K562 (cell line): ENCODE measurements around the gene RAMACL. TPM values are rescaled to one million over a fixed set of nuclear protein-coding genes. Genes with fewer than 3 reads are reported as not detected.

Experiments
- ATAC-seq: fragments of 200-7000 bp; cut with Tn5 transposase; 3 replicates; pipeline ENCODE4 v1.9.1; 2020; ENCODE audit warnings: moderate library complexity
- BruUV-seq: library from RNA; stranded (reverse); fragments of 400-500 nt; replicated peaks from 2 replicates; lab custom pipeline; 2021; lab: Mats Ljungman, UMichigan
- CTCF ChIA-PET: fragments of 300-600 bp; formaldehyde crosslinking; extraction: SDS; loops from one replicate; lab custom pipeline; 2021; ENCODE audit warnings: low intra/inter-chr PET ratio; lab: Yijun Ruan, JAX
- POLR2A ChIA-PET: fragments of 300-600, 350-650 bp; sonication (Branson Sonifier 250); formaldehyde crosslinking; extraction: SDS; loops from one replicate; lab custom pipeline; 2021; ENCODE audit warnings: antibody characterized with exemption, inconsistent platforms; lab: Yijun Ruan, JAX
- DNase-seq, 4 experiments: peaks; one replicate each; pipeline versions ENCODE4 v3.0.0 to v3.0.0-alpha.2; 2011 to 2018; ENCODE audit warnings: low spot score in 3 of 4, mixed read lengths in 3 of 4; ENCODE audit errors: extremely low read depth in 1 of 4
- FAIRE-seq: peaks from 2 replicates; lab custom pipeline; 2011; peaks lifted over from hg19 to GRCh38; lab: Jason Lieb, UNC
- H2AFZ ChIP-seq: 2 replicates; pipeline ENCODE4 v1.6.0; 2011; ENCODE audit warnings: low read depth, low read length, control low read depth, inconsistent platforms
- H3K27ac ChIP-seq: fragments of 200-600 bp; 3 replicates; pipeline ENCODE4 v1.8.0; 2011; ENCODE audit warnings: low read depth, mild to moderate bottlenecking, control low read depth, inconsistent platforms, low read length, moderate library complexity, mixed read lengths; ENCODE audit errors: extremely low read depth
- H3K27me3 ChIP-seq, 2 experiments: fragments of 300-600 bp in 1 of 2; 2 replicates in 1 of 2; 3 replicates in 1 of 2; pipeline versions ENCODE4 v1.6.0 to v1.8.0; 2011; ENCODE audit warnings: inconsistent platforms in 2 of 2, low read length in 2 of 2, mild to moderate bottlenecking in 1 of 2, mixed read lengths in 1 of 2, moderate library complexity in 1 of 2; ENCODE audit not compliant: control insufficient read depth in 2 of 2, insufficient read depth in 2 of 2
- H3K36me3 ChIP-seq: fragments of 300-600 bp; 3 replicates; pipeline ENCODE4 v1.8.0; 2011; ENCODE audit warnings: mild to moderate bottlenecking, low read length, inconsistent platforms; ENCODE audit not compliant: control insufficient read depth, insufficient read depth
- H3K4me1 ChIP-seq, 2 experiments: fragments of 200-600 bp in 1 of 2; replicated peaks in 1 of 2; 2 replicates in 1 of 2; 3 replicates in 1 of 2; pipeline versions ENCODE4 v1.5.1 to v1.8.0; 2011; ENCODE audit warnings: inconsistent platforms in 2 of 2, low read length in 2 of 2, mild to moderate bottlenecking in 1 of 2, mixed read lengths in 1 of 2, moderate library complexity in 1 of 2; ENCODE audit not compliant: control insufficient read depth in 2 of 2, insufficient read depth in 2 of 2
- H3K4me2 ChIP-seq: 2 replicates; pipeline ENCODE4 v1.6.1; 2011; ENCODE audit warnings: low read length, control low read depth, inconsistent platforms, mixed read lengths; ENCODE audit not compliant: insufficient read depth
- H3K4me3 ChIP-seq: fragments of 200-600 bp; sonication (generic), shearing (Covaris generic); 2 replicates; pipeline ENCODE4 v1.5.1; 2016; ENCODE audit warnings: control low read depth, inconsistent platforms
- H3K79me2 ChIP-seq: fragments of 200-600 bp; 3 replicates; pipeline ENCODE4 v1.8.0; 2011; ENCODE audit warnings: low read length, inconsistent platforms; ENCODE audit not compliant: control insufficient read depth, insufficient read depth
- H3K9ac ChIP-seq, 2 experiments: 2 replicates each; pipeline versions ENCODE4 v1.6.0 to v1.6.1; 2011; ENCODE audit warnings: low read depth in 2 of 2, low read length in 2 of 2, control low read depth in 1 of 2, inconsistent platforms in 1 of 2, mild to moderate bottlenecking in 1 of 2, mixed read lengths in 1 of 2; ENCODE audit not compliant: insufficient read depth in 1 of 2
- H3K9me1 ChIP-seq: one replicate; pipeline ENCODE4 v1.6.0; 2011; ENCODE audit warnings: inconsistent platforms, mild to moderate bottlenecking, low read length, moderate library complexity; ENCODE audit not compliant: control insufficient read depth, insufficient read depth
- H3K9me3 ChIP-seq: replicated peaks from 2 replicates; pipeline ENCODE4 v1.5.1; 2011; ENCODE audit warnings: low read depth, low read length, inconsistent platforms; ENCODE audit not compliant: control insufficient read depth, insufficient read depth
- H4K20me1 ChIP-seq: replicated peaks from 2 replicates; pipeline ENCODE4 v1.6.1; 2011; ENCODE audit warnings: low read length, inconsistent platforms, mixed read lengths; ENCODE audit not compliant: control insufficient read depth, insufficient read depth
- GTF2F1 ChIP-seq: IDR thresholded peaks from 2 replicates; pipeline ENCODE4 v1.6.1; 2011; ENCODE audit warnings: low read depth, low read length, improper control_type of control experiment
- HMGXB4 ChIP-seq: sonication (generic); formaldehyde crosslinking; IDR thresholded peaks from 2 replicates; pipeline ENCODE4 v1.8.1; 2023; ENCODE audit warnings: mild to moderate bottlenecking, missing genetic modification reagents
- JUND ChIP-seq, 2 experiments: IDR thresholded peaks; 2 replicates in 1 of 2; 3 replicates in 1 of 2; pipeline ENCODE4 v1.6.1; 2011; ENCODE audit warnings: borderline replicate concordance in 2 of 2, low read depth in 2 of 2, low read length in 2 of 2, improper control_type of control experiment in 1 of 2, missing biosample characterization in 1 of 2, missing genetic modification characterization in 1 of 2, missing genetic modification reagents in 1 of 2
- NFE2 ChIP-seq: IDR thresholded peaks from 2 replicates; pipeline ENCODE4 v1.6.1; 2014; ENCODE audit warnings: antibody characterized with exemption, low read depth
- POU5F1 ChIP-seq: fragments of 150-350 bp; IDR thresholded peaks from 2 replicates; pipeline ENCODE4 v1.6.1; 2014; ENCODE audit warnings: borderline replicate concordance, low read length, low read depth, mild to moderate bottlenecking; ENCODE audit not compliant: partially characterized antibody
- TCF15 ChIP-seq: fragments of 250-450 bp; sonication (Bioruptor Pico); IDR thresholded peaks from 2 replicates; pipeline ENCODE4 v1.8.0; 2022; ENCODE audit warnings: moderate library complexity, mild to moderate bottlenecking, inconsistent platforms
- TCF3 ChIP-seq: sonication (generic); formaldehyde crosslinking; IDR thresholded peaks from 2 replicates; pipeline ENCODE4 v1.4.0; 2020; ENCODE audit warnings: mild to moderate bottlenecking, missing genetic modification reagents
- ZBTB1 ChIP-seq: sonication (generic); formaldehyde crosslinking; IDR thresholded peaks from 2 replicates; pipeline ENCODE4 v1.8.1; 2023; ENCODE audit warnings: missing genetic modification reagents, low read depth, mild to moderate bottlenecking, borderline replicate concordance
- ZNF263 ChIP-seq: sonication (generic); formaldehyde crosslinking; IDR thresholded peaks from 2 replicates; pipeline ENCODE4 v1.8.0; 2022; ENCODE audit warnings: mild to moderate bottlenecking, missing genetic modification reagents, borderline replicate concordance
- WGBS: fragments of 100-300 bp; shearing (Covaris generic); methylation state at CpG from one replicate; pipeline ENCODE4 v1.1.6; 2016; ENCODE audit warnings: low coverage, mixed read lengths; ENCODE audit not compliant: insufficient coverage; ENCODE audit errors: missing lambda C conversion rate; 5-methylcytosine and 5-hydroxymethylcytosine counted together
- in situ Hi-C: fragments of 300-500 bp; cut with MboI; formaldehyde crosslinking; loops from 4 replicates; pipeline ENCODE4 v1.15.0; 2018; ENCODE audit warnings: inconsistent platforms, mixed read lengths
- intact Hi-C: fragments of 100-400 bp; cut with micrococcal nuclease; formaldehyde crosslinking; loops from 2 replicates; pipeline ENCODE4 v1.14.2; 2022
- polyA plus RNA-seq, 8 experiments: library from polyadenylated mRNA; depleted of rRNA in 4 of 8; stranded (reverse) in 5 of 8; unstranded in 3 of 8; fragments of >200 nt; fragmentation: Nextera tagmentation in 2 of 8; fragmentation: Illumina TruSeq in 1 of 8; extraction: Ambion mirVana in 2 of 8; extraction: Trizol in 1 of 8; gene quantifications; 2 replicates each; pipeline versions ENCODE4 v1.2.1 to v1.2.3, GENCODE V29; 2011 to 2014; ENCODE audit warnings: inconsistent platforms in 1 of 8, missing spikeins in 1 of 8
- total RNA-seq, 7 experiments: library from RNA; depleted of rRNA in 6 of 7; stranded (reverse); fragments of >200 nt in 6 of 7; fragmentation: Illumina TruSeq in 2 of 7; extraction: Trizol in 2 of 7; gene quantifications; 2 replicates each; pipeline versions ENCODE4 v1.2.1 to v1.2.3, GENCODE V29; 2011 to 2021; ENCODE audit warnings: low replicate concordance in 1 of 7
- TF ChIP-seq, protein P1 (sequence below): fragments of 450-650 bp; formaldehyde crosslinking; IDR thresholded peaks from 2 replicates; pipeline ENCODE4 v1.4.0; 2020; ENCODE audit warnings: mild to moderate bottlenecking, mixed read lengths
- TF ChIP-seq, protein P2 (sequence below): fragments of 450-650 bp; IDR thresholded peaks from 2 replicates; pipeline ENCODE4 v1.6.1; 2017; ENCODE audit warnings: antibody characterized with exemption, mild to moderate bottlenecking

RAMACL gene
- total and polyA plus RNA-seq, 9 of the 15 experiments (the other 6 are each of a cell fraction or from before 2014, with no cell fraction given), result 0.11 to 1.7 (median 0.41) TPM; not detected in 1

DNA sequence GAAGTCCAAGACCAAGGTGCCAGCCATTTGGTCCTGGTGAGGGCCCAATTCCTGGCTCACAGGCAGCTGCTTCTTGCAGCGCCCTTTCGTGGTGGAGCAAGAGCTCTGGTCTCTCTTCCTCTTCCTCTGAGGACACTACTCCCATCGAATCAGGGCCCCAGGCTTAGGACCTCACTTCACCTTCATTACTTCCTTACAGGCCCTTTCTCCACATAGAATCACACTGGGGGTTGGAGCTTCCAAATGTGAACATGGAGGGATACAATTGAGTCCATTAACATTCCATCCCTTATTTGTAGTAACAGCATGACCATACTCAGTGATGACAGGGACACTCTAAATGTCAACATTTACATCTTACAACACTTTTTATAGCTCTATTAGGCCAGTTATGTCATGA is 2.3 kb downstream of the RAMACL start (continued):
- TF ChIP-seq ZBTB1 (CRISPR knock-in tag) (no peak), TCF15 (no peak), HMGXB4 (no peak)
- TF ChIP-seq, protein P1, sequence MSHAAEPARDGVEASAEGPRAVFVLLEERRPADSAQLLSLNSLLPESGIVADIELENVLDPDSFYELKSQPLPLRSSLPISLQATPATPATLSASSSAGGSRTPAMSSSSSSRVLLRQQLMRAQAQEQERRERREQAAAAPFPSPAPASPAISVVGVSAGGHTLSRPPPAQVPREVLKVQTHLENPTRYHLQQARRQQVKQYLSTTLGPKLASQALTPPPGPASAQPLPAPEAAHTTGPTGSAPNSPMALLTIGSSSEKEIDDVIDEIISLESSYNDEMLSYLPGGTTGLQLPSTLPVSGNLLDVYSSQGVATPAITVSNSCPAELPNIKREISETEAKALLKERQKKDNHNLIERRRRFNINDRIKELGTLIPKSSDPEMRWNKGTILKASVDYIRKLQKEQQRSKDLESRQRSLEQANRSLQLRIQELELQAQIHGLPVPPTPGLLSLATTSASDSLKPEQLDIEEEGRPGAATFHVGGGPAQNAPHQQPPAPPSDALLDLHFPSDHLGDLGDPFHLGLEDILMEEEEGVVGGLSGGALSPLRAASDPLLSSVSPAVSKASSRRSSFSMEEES (CRISPR knock-in tag), result no peak

DNA sequence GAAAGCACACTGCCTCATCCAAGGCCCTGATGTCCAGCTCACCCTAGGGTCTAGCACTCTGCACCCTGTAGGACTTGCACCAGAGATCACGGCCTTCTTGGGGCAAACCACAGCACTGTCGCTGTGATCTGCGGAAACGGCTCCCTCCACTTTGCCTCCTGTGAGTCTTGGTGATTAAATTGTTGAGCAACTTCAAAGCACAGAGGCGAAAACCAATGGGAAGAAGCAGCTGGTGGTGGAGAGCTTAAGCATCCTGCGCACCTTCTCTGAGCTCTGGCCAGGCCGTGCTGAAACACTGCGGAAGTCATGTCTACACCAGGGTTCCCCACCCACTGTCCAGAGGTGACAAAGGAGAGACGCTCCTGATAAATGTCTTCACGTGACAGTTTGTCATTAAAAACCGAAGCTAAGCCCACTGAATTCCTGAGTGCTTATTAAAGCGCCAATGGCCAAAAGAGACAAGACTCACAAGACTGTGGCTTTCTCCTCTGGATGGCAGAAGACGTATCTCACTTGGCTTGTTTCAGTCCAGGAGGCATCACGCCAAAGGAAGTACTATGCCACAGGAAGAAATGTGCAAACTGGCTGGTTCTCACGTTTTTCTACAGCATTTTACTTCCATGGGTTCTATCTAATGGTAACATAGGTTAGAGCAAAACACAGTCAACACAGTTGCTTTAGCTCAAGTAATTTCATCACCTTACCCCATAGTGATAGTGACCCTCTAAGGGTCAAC is 3.1 kb downstream of the RAMACL start:
- Histone ChIP-seq H3K36me3 (no peaks in the 10 kb centered on the region), H3K9me1 (no peaks in the 10 kb centered on the region), H3K9me3 (no peaks in the 10 kb centered on the region), H3K9ac (no peak overlapping the region), H2AFZ (no peak overlapping the region), H3K79me2 (no peaks in the 10 kb centered on the region), H3K27ac (no peak overlapping the region), H3K4me3 (no peak overlapping the region), H3K27me3 (peaks cover 5 to 30% of the 10 kb centered on the region in 2 experiments; a peak in 2 of 5 replicates), H3K4me1 (no peaks in the 10 kb centered on the region), H4K20me1 (0 out of 2 replicates have a peak, but pooled peaks cover 2% of the 10 kb centered on the region), H3K4me2 (no peak overlapping the region)
- 4% methylated on average over 15 of the region's 15 CpGs for WGBS
- BruUV-seq, result no TSS peak
- in situ Hi-C loops (no loop called here), intact Hi-C loops (no loop called here)
- no peak for ATAC-seq
- DNase-seq, result no peak
- CTCF ChIA-PET, result no interaction called here
- POLR2A ChIA-PET, result interaction anchor here (1.1 to 2.3 kb wide), 4 partner anchors 9 to 12 kb away, joined by 3 to 11 read pairs (median 4); no protein-coding TSS in a partner anchor
- no peak for FAIRE-seq
- TF ChIP-seq GTF2F1 (no peak), JUND (IDR thresholded peaks at IDR 0.05; ENCODE audit: borderline replicate concordance, low read depth, low read length) (no peak), JUND (tag; IDR thresholded peaks at IDR 0.05; ENCODE audit: borderline replicate concordance, low read depth, low read length) (no peak), POU5F1 (no peak), ZNF263 (CRISPR knock-in tag) (no peak), NFE2 (no peak), TCF3 (CRISPR knock-in tag) (no peak)
- TF ChIP-seq, protein P2, sequence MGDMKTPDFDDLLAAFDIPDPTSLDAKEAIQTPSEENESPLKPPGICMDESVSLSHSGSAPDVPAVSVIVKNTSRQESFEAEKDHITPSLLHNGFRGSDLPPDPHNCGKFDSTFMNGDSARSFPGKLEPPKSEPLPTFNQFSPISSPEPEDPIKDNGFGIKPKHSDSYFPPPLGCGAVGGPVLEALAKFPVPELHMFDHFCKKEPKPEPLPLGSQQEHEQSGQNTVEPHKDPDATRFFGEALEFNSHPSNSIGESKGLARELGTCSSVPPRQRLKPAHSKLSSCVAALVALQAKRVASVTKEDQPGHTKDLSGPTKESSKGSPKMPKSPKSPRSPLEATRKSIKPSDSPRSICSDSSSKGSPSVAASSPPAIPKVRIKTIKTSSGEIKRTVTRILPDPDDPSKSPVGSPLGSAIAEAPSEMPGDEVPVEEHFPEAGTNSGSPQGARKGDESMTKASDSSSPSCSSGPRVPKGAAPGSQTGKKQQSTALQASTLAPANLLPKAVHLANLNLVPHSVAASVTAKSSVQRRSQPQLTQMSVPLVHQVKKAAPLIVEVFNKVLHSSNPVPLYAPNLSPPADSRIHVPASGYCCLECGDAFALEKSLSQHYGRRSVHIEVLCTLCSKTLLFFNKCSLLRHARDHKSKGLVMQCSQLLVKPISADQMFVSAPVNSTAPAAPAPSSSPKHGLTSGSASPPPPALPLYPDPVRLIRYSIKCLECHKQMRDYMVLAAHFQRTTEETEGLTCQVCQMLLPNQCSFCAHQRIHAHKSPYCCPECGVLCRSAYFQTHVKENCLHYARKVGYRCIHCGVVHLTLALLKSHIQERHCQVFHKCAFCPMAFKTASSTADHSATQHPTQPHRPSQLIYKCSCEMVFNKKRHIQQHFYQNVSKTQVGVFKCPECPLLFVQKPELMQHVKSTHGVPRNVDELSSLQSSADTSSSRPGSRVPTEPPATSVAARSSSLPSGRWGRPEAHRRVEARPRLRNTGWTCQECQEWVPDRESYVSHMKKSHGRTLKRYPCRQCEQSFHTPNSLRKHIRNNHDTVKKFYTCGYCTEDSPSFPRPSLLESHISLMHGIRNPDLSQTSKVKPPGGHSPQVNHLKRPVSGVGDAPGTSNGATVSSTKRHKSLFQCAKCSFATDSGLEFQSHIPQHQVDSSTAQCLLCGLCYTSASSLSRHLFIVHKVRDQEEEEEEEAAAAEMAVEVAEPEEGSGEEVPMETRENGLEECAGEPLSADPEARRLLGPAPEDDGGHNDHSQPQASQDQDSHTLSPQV, result no peak
